PFSK-1 (cell line): ENCODE data around the gene RBM17.

Experiments used
- FOXP2 ChIP-seq: optimal IDR thresholded peaks from 2 replicates; pipeline ENCODE3; 2011; ENCODE audit warnings: borderline replicate concordance, control low read depth, inconsistent platforms; ENCODE audit not compliant: insufficient read depth; ENCODE audit errors: extremely low read length, extremely low read depth
- POLR2AphosphoS5 ChIP-seq: IDR thresholded peaks from 2 replicates; pipeline ENCODE4 v1.6.1; 2012; ENCODE audit warnings: low read depth, mild to moderate bottlenecking, control low read depth, low read length, moderate library complexity
- SIN3A ChIP-seq: IDR thresholded peaks from 2 replicates; pipeline ENCODE4 v1.6.1; 2012; ENCODE audit warnings: mild to moderate bottlenecking, low read length, moderate library complexity, borderline replicate concordance; ENCODE audit not compliant: insufficient read depth
- TF ChIP-seq, protein P1 (sequence below), 2 experiments: IDR thresholded peaks; 2 replicates each; pipeline versions ENCODE4 v1.6.1 to v1.8.0; 2011 to 2012; ENCODE audit warnings: low read depth in 2 of 2, low read length in 2 of 2, control low read depth in 1 of 2, inconsistent platforms in 1 of 2, mild to moderate bottlenecking in 1 of 2, moderate library complexity in 1 of 2; ENCODE audit not compliant: insufficient read depth in 1 of 2

DNA sequence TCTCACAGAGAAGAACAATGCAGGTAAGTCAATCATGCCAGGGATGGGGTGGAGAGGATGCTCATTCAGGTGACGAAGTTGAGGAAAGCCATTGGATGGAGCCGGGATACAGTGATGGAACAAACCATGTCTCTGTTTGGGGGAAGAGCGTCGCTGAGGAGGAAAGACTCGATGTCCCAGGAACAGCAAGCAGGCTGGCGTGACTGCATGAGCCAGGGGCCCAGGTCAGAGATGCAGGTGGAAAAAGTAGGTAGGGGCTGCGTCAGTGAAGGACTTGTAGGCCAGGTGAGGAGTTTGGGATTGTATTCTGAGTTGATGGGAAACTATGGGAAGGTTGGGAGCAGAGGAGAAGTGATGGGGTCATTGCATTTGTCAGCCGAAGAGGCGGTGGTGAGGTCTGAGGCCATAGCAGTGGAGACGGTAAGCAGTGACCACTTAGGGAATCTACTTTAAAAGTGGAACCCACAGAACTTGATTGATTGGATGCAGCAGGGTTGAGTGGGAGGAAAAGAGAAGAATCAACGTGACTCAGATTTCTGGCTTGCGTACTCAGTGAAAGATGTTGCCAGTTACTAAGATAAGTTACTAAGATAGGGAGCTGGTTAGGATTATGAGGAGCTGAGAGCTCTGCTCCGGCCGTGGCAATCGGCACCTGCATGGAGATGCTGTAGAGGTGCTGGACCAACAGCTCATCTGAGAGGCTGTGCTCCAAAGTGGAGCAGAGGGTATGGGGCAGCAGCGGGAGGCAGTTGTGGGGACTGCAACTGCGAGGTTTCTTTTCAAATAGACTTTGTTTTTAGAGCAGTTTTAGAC, 14.1 kb upstream of the RBM17 start:
- TF ChIP-seq FOXP2 (no peak), SIN3A (no peak), POLR2AphosphoS5 (no peak)
- TF ChIP-seq, protein P1, sequence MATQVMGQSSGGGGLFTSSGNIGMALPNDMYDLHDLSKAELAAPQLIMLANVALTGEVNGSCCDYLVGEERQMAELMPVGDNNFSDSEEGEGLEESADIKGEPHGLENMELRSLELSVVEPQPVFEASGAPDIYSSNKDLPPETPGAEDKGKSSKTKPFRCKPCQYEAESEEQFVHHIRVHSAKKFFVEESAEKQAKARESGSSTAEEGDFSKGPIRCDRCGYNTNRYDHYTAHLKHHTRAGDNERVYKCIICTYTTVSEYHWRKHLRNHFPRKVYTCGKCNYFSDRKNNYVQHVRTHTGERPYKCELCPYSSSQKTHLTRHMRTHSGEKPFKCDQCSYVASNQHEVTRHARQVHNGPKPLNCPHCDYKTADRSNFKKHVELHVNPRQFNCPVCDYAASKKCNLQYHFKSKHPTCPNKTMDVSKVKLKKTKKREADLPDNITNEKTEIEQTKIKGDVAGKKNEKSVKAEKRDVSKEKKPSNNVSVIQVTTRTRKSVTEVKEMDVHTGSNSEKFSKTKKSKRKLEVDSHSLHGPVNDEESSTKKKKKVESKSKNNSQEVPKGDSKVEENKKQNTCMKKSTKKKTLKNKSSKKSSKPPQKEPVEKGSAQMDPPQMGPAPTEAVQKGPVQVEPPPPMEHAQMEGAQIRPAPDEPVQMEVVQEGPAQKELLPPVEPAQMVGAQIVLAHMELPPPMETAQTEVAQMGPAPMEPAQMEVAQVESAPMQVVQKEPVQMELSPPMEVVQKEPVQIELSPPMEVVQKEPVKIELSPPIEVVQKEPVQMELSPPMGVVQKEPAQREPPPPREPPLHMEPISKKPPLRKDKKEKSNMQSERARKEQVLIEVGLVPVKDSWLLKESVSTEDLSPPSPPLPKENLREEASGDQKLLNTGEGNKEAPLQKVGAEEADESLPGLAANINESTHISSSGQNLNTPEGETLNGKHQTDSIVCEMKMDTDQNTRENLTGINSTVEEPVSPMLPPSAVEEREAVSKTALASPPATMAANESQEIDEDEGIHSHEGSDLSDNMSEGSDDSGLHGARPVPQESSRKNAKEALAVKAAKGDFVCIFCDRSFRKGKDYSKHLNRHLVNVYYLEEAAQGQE (IDR thresholded peaks at IDR 0.05; ENCODE audit: insufficient read depth in 1 of 2, low read depth in 2 of 2, low read length in 2 of 2), result no peak
